ENCODE measurements around the gene TNKS2.

DNA sequence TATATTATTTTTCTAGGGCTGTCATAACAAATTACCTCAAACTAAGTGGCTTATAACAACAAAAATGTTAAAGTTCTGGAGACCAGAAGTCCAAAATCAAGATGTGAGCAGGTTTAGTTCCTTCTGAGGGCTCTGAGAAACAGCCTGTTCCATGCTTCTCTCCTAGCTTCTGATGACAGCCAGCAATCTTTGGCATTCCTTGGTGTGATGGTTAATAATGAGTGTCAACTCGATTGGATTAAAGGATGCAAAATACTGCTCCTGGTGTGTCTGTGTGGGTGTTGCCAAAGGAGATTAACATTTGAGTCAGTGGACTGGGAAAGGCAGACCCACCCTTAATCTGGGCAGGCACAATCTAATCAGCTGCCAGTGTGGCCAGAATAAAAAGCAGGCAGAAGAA is 26.3 kb upstream of the TNKS2 start:
- TF ChIP-seq, protein P1, sequence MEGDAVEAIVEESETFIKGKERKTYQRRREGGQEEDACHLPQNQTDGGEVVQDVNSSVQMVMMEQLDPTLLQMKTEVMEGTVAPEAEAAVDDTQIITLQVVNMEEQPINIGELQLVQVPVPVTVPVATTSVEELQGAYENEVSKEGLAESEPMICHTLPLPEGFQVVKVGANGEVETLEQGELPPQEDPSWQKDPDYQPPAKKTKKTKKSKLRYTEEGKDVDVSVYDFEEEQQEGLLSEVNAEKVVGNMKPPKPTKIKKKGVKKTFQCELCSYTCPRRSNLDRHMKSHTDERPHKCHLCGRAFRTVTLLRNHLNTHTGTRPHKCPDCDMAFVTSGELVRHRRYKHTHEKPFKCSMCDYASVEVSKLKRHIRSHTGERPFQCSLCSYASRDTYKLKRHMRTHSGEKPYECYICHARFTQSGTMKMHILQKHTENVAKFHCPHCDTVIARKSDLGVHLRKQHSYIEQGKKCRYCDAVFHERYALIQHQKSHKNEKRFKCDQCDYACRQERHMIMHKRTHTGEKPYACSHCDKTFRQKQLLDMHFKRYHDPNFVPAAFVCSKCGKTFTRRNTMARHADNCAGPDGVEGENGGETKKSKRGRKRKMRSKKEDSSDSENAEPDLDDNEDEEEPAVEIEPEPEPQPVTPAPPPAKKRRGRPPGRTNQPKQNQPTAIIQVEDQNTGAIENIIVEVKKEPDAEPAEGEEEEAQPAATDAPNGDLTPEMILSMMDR (IDR thresholded peaks at IDR 0.05), result no peak
- TF ChIP-seq POLR2A (IDR thresholded peaks at IDR 0.05) (no peak), POLR2AphosphoS5 (IDR thresholded peaks at IDR 0.05) (no peak)

Data from prostate gland (tissue), 2 donors.